Measurements from ENCODE around the gene NRG2.

Gene NRG2

GRCh38 chr5:139961435-139962157 lies 81.5 kb downstream of the NRG2 start:
- peaks cover 6% of the 10 kb centered on the region for H3K27me3 ChIP-seq (ENCODE audit: control insufficient read depth, insufficient read depth, low read length)
- no peaks in the 10 kb centered on the region for H3K4me1 ChIP-seq (ENCODE audit: control insufficient read depth, insufficient read depth, low read length)
- no peak overlapping the region for H3K9ac ChIP-seq (ENCODE audit: low read length)
- no peak overlapping the region for H3K4me3 ChIP-seq (ENCODE audit: low read length)
- H3K36me3 ChIP-seq (ENCODE audit: control insufficient read depth, insufficient read depth, low read length) = no peaks in the 10 kb centered on the region
- no peaks in the 10 kb centered on the region for H3K9me3 ChIP-seq (ENCODE audit: control insufficient read depth, low read length)

GRCh38 chr5:139960723-139961383 lies 82.2 kb downstream of the NRG2 start:
- Histone ChIP-seq H3K4me1 (ENCODE audit: control insufficient read depth, insufficient read depth, low read length) (no peaks in the 10 kb centered on the region), H3K9me3 (ENCODE audit: control insufficient read depth, low read length) (no peaks in the 10 kb centered on the region), H3K36me3 (ENCODE audit: control insufficient read depth, insufficient read depth, low read length) (no peaks in the 10 kb centered on the region), H3K4me3 (ENCODE audit: low read length) (no peak overlapping the region), H3K27me3 (ENCODE audit: control insufficient read depth, insufficient read depth, low read length) (peaks cover 6% of the 10 kb centered on the region), H3K9ac (ENCODE audit: low read length) (no peak overlapping the region)

GRCh38 chr5:139958432-139959148 lies 84.5 kb downstream of the NRG2 start:
- H3K9ac ChIP-seq (ENCODE audit: low read length) = no peak overlapping the region
- H3K9me3 ChIP-seq (ENCODE audit: control insufficient read depth, low read length) = no peaks in the 10 kb centered on the region
- no peak overlapping the region for H3K4me3 ChIP-seq (ENCODE audit: low read length)

GRCh38 chr5:139956342-139956741 lies 86.8 kb downstream of the NRG2 start:
- H3K9me3 ChIP-seq (ENCODE audit: control insufficient read depth, low read length) = no peaks in the 10 kb centered on the region
- H3K9ac ChIP-seq (ENCODE audit: low read length) = no peak overlapping the region
- H3K27me3 ChIP-seq (ENCODE audit: control insufficient read depth, insufficient read depth, low read length) = no peaks in the 10 kb centered on the region
- no peak overlapping the region for H3K4me3 ChIP-seq (ENCODE audit: low read length)
- H3K36me3 ChIP-seq (ENCODE audit: control insufficient read depth, insufficient read depth, low read length) = no peaks in the 10 kb centered on the region
- no peaks in the 10 kb centered on the region for H3K4me1 ChIP-seq (ENCODE audit: control insufficient read depth, insufficient read depth, low read length)

More at GRCh38 chr5:139958432-139959148, 84.5 kb downstream of the NRG2 start:
- H3K36me3 ChIP-seq (ENCODE audit: control insufficient read depth, insufficient read depth, low read length) = no peaks in the 10 kb centered on the region
- H3K4me1 ChIP-seq (ENCODE audit: control insufficient read depth, insufficient read depth, low read length) = no peaks in the 10 kb centered on the region
- no peaks in the 10 kb centered on the region for H3K27me3 ChIP-seq (ENCODE audit: control insufficient read depth, insufficient read depth, low read length)

GRCh38 chr5:139955616-139956273 lies 87.4 kb downstream of the NRG2 start:
- H3K4me3 ChIP-seq (ENCODE audit: low read length) = no peak overlapping the region
- H3K9ac ChIP-seq (ENCODE audit: low read length) = no peak overlapping the region
- no peaks in the 10 kb centered on the region for H3K9me3 ChIP-seq (ENCODE audit: control insufficient read depth, low read length)
- no peaks in the 10 kb centered on the region for H3K36me3 ChIP-seq (ENCODE audit: control insufficient read depth, insufficient read depth, low read length)
- H3K4me1 ChIP-seq (ENCODE audit: control insufficient read depth, insufficient read depth, low read length) = no peaks in the 10 kb centered on the region
- no peaks in the 10 kb centered on the region for H3K27me3 ChIP-seq (ENCODE audit: control insufficient read depth, insufficient read depth, low read length)

GRCh38 chr5:139955053-139955605 lies 88.0 kb downstream of the NRG2 start:
- H3K9ac ChIP-seq (ENCODE audit: low read length) = no peak overlapping the region
- H3K36me3 ChIP-seq (ENCODE audit: control insufficient read depth, insufficient read depth, low read length) = no peaks in the 10 kb centered on the region
- H3K4me3 ChIP-seq (ENCODE audit: low read length) = no peak overlapping the region
- H3K9me3 ChIP-seq (ENCODE audit: control insufficient read depth, low read length) = no peaks in the 10 kb centered on the region
- no peaks in the 10 kb centered on the region for H3K4me1 ChIP-seq (ENCODE audit: control insufficient read depth, insufficient read depth, low read length)
- H3K27me3 ChIP-seq (ENCODE audit: control insufficient read depth, insufficient read depth, low read length) = no peaks in the 10 kb centered on the region

GRCh38 chr5:139954462-139954861 lies 88.6 kb downstream of the NRG2 start:
- no peak overlapping the region for H3K4me3 ChIP-seq (ENCODE audit: low read length)
- no peaks in the 10 kb centered on the region for H3K4me1 ChIP-seq (ENCODE audit: control insufficient read depth, insufficient read depth, low read length)
- no peaks in the 10 kb centered on the region for H3K27me3 ChIP-seq (ENCODE audit: control insufficient read depth, insufficient read depth, low read length)
- no peaks in the 10 kb centered on the region for H3K36me3 ChIP-seq (ENCODE audit: control insufficient read depth, insufficient read depth, low read length)
- no peak overlapping the region for H3K9ac ChIP-seq (ENCODE audit: low read length)
- no peaks in the 10 kb centered on the region for H3K9me3 ChIP-seq (ENCODE audit: control insufficient read depth, low read length)

GRCh38 chr5:139954022-139954421 lies 89.1 kb downstream of the NRG2 start:
- H3K27me3 ChIP-seq (ENCODE audit: control insufficient read depth, insufficient read depth, low read length) = no peaks in the 10 kb centered on the region
- H3K9ac ChIP-seq (ENCODE audit: low read length) = no peak overlapping the region
- no peak overlapping the region for H3K4me3 ChIP-seq (ENCODE audit: low read length)
- H3K4me1 ChIP-seq (ENCODE audit: control insufficient read depth, insufficient read depth, low read length) = no peaks in the 10 kb centered on the region
- no peaks in the 10 kb centered on the region for H3K9me3 ChIP-seq (ENCODE audit: control insufficient read depth, low read length)
- no peaks in the 10 kb centered on the region for H3K36me3 ChIP-seq (ENCODE audit: control insufficient read depth, insufficient read depth, low read length)

GRCh38 chr5:139952574-139952973 lies 90.5 kb downstream of the NRG2 start:
- H3K27me3 ChIP-seq (ENCODE audit: control insufficient read depth, insufficient read depth, low read length) = no peaks in the 10 kb centered on the region
- H3K36me3 ChIP-seq (ENCODE audit: control insufficient read depth, insufficient read depth, low read length) = no peaks in the 10 kb centered on the region
- no peaks in the 10 kb centered on the region for H3K9me3 ChIP-seq (ENCODE audit: control insufficient read depth, low read length)
- no peak overlapping the region for H3K4me3 ChIP-seq (ENCODE audit: low read length)
- H3K4me1 ChIP-seq (ENCODE audit: control insufficient read depth, insufficient read depth, low read length) = no peaks in the 10 kb centered on the region
- H3K9ac ChIP-seq (ENCODE audit: low read length) = no peak overlapping the region

GRCh38 chr5:139951983-139952382 lies 91.1 kb downstream of the NRG2 start:
- Histone ChIP-seq H3K36me3 (ENCODE audit: control insufficient read depth, insufficient read depth, low read length) (no peaks in the 10 kb centered on the region), H3K4me1 (ENCODE audit: control insufficient read depth, insufficient read depth, low read length) (no peaks in the 10 kb centered on the region), H3K9ac (ENCODE audit: low read length) (no peak overlapping the region)

GRCh38 chr5:139951296-139951924 lies 91.7 kb downstream of the NRG2 start:
- Histone ChIP-seq H3K4me3 (ENCODE audit: low read length) (no peak overlapping the region), H3K36me3 (ENCODE audit: control insufficient read depth, insufficient read depth, low read length) (no peaks in the 10 kb centered on the region), H3K9me3 (ENCODE audit: control insufficient read depth, low read length) (no peaks in the 10 kb centered on the region), H3K4me1 (ENCODE audit: control insufficient read depth, insufficient read depth, low read length) (no peaks in the 10 kb centered on the region), H3K27me3 (ENCODE audit: control insufficient read depth, insufficient read depth, low read length) (no peaks in the 10 kb centered on the region), H3K9ac (ENCODE audit: low read length) (no peak overlapping the region)

More at GRCh38 chr5:139951983-139952382, 91.1 kb downstream of the NRG2 start:
- Histone ChIP-seq H3K4me3 (ENCODE audit: low read length) (no peak overlapping the region), H3K9me3 (ENCODE audit: control insufficient read depth, low read length) (no peaks in the 10 kb centered on the region), H3K27me3 (ENCODE audit: control insufficient read depth, insufficient read depth, low read length) (no peaks in the 10 kb centered on the region)

Measured in mucosa of stomach (tissue), 1 donor.